Loucy (cell line): ENCODE results near the gene EPB41L2.

Experiments
- H2AFZ ChIP-seq: fragments of 200-600 bp; sonication (generic); 2 replicates; pipeline ENCODE4 v1.6.0; 2016; ENCODE audit warnings: antibody characterized with exemption, mild to moderate bottlenecking, low read length, moderate library complexity
- H3F3A ChIP-seq: fragments of 200-600 bp; 2 replicates; pipeline ENCODE4 v1.6.0; 2016; ENCODE audit warnings: antibody characterized with exemption, low read depth, mild to moderate bottlenecking
- H3K27me3 ChIP-seq: fragments of 200-600 bp; sonication (generic); 2 replicates; pipeline ENCODE4 v1.6.1; 2014; ENCODE audit warnings: low read length, mild to moderate bottlenecking; ENCODE audit not compliant: insufficient read depth, poor library complexity, severe bottlenecking
- H3K36me3 ChIP-seq: fragments of 200-600 bp; sonication (generic); 2 replicates; pipeline ENCODE4 v1.6.1; 2016; ENCODE audit warnings: low read length; ENCODE audit not compliant: insufficient read depth
- H3K4me1 ChIP-seq: fragments of 200-600 bp; sonication (generic); 2 replicates; pipeline ENCODE4 v1.5.1; 2014; ENCODE audit warnings: low read length, mild to moderate bottlenecking; ENCODE audit not compliant: insufficient read depth, poor library complexity, severe bottlenecking
- H3K4me2 ChIP-seq: fragments of 200-600 bp; sonication (generic); 2 replicates; pipeline ENCODE4 v1.6.0; 2014; ENCODE audit warnings: antibody characterized with exemption, low read length, low read depth, mild to moderate bottlenecking; ENCODE audit not compliant: poor library complexity, severe bottlenecking
- H3K4me3 ChIP-seq: fragments of 200-600 bp; sonication (generic); 2 replicates; pipeline ENCODE4 v1.5.1; 2014; ENCODE audit warnings: low read length, mild to moderate bottlenecking, mixed read lengths; ENCODE audit not compliant: poor library complexity, severe bottlenecking
- H3K79me2 ChIP-seq: fragments of 200-600 bp; sonication (generic); 2 replicates; pipeline ENCODE4 v1.6.1; 2014; ENCODE audit warnings: low read length; ENCODE audit not compliant: insufficient read depth
- H3K9ac ChIP-seq: fragments of 200-600 bp; sonication (generic); 2 replicates; pipeline ENCODE4 v1.6.0; 2014; ENCODE audit warnings: mild to moderate bottlenecking, low read depth, low read length, moderate library complexity; ENCODE audit not compliant: poor library complexity, severe bottlenecking
- H3K9me2 ChIP-seq: fragments of 200-600 bp; sonication (generic); replicated peaks from 2 replicates; pipeline ENCODE4 v1.6.1; 2016; ENCODE audit warnings: low read depth, low read length, mixed read lengths
- H3K9me3 ChIP-seq: fragments of 200-600 bp; sonication (generic); 2 replicates; pipeline ENCODE4 v1.6.1; 2014; ENCODE audit warnings: mild to moderate bottlenecking, antibody characterized with exemption, low read length, low read depth; ENCODE audit not compliant: insufficient read depth
- H4K20me1 ChIP-seq: fragments of 200-600 bp; sonication (generic); 2 replicates; pipeline ENCODE4 v1.6.0; 2014; ENCODE audit warnings: antibody characterized with exemption, low read length, mild to moderate bottlenecking; ENCODE audit not compliant: insufficient read depth, poor library complexity, severe bottlenecking
- EZH2phosphoT487 ChIP-seq: fragments of 200-600 bp; IDR thresholded peaks from 2 replicates; pipeline ENCODE4 v1.6.1; 2018; ENCODE audit warnings: antibody characterized with exemption, mild to moderate bottlenecking, moderate library complexity, borderline replicate concordance
- TF ChIP-seq, protein P1 (sequence below): fragments of 200-600 bp; sonication (generic); conservative IDR thresholded peaks from 2 replicates; pipeline ENCODE4 v1.5.1; 2014; ENCODE audit warnings: mild to moderate bottlenecking, antibody characterized with exemption, low read length

EPB41L2 gene

DNA sequence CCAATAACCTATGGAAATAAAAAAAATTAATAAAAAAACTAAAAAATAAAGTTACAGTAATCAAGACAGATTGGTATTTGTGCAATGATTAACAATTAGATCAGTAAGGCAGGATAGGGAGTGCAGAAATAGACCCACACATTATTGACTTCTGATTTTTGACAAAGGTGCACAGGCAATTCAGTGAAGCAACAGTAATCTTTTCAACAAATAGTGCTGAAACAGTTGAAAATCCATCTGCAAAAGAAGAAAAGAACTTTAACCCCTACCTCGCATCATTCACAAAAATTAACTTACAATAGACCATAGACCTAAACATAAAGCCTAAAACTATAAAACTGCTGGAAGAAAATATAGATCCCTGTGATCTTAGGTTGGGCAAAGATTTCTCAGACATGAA lies 240.3 kb downstream of the EPB41L2 start:
- no peaks in the 10 kb centered on the region for H3K27me3 ChIP-seq
- no peak overlapping the region for H2AFZ ChIP-seq
- H3K9me2 ChIP-seq: no peaks in the 10 kb centered on the region
- no peaks in the 10 kb centered on the region for H3K4me1 ChIP-seq
- no peak for TF ChIP-seq EZH2phosphoT487
- TF ChIP-seq, protein P1, sequence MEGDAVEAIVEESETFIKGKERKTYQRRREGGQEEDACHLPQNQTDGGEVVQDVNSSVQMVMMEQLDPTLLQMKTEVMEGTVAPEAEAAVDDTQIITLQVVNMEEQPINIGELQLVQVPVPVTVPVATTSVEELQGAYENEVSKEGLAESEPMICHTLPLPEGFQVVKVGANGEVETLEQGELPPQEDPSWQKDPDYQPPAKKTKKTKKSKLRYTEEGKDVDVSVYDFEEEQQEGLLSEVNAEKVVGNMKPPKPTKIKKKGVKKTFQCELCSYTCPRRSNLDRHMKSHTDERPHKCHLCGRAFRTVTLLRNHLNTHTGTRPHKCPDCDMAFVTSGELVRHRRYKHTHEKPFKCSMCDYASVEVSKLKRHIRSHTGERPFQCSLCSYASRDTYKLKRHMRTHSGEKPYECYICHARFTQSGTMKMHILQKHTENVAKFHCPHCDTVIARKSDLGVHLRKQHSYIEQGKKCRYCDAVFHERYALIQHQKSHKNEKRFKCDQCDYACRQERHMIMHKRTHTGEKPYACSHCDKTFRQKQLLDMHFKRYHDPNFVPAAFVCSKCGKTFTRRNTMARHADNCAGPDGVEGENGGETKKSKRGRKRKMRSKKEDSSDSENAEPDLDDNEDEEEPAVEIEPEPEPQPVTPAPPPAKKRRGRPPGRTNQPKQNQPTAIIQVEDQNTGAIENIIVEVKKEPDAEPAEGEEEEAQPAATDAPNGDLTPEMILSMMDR: no peak
- no peaks in the 10 kb centered on the region for H4K20me1 ChIP-seq
- H3K36me3 ChIP-seq: no peaks in the 10 kb centered on the region
- H3K9ac ChIP-seq: no peak overlapping the region
- H3K4me2 ChIP-seq: no peak overlapping the region
- H3K4me3 ChIP-seq: no peak overlapping the region
- no peaks in the 10 kb centered on the region for H3F3A ChIP-seq
- no peaks in the 10 kb centered on the region for H3K79me2 ChIP-seq
- H3K9me3 ChIP-seq: no peaks in the 10 kb centered on the region

DNA sequence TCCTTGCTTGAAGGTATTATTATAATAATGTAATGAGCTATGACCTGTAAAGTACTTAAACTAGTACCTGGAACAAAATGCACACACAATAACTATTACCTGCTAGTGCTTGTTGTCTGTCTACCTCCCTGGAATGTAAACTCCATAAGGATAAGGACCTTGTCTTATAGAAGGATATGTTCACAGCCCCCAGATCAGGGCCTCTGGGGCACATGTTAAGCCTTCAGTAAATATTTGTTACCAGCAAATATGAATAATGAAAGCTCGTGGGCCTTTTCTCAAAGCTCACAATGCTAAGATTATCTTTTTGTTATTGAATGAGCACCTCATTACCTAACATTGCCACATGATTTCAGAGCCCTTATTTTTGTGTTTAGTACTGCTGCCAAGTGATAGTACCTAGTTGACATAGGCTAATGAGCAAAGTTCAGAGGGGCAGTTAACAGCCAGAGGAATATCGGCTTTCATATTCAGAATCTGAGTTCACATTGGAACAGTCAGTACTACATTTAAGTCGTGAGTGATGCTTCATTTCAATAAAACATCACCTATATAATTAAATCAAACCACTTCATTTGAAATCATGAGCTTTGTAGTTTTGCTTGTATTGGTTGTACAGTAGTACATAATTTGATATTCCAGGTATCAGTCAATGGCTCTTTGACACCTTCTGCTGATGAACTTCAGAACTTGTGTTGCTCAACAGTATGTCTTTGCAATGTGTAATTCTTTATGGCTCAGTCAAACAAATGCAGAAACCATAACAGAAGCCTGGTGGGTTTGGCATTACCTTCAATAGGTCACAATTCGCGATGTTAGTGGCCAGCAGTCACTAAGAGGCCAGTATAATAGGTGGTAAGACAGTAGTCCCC lies 247.6 kb downstream of the EPB41L2 start:
- H3K79me2 ChIP-seq: no peaks in the 10 kb centered on the region
- no peak overlapping the region for H3K4me2 ChIP-seq
- no peaks in the 10 kb centered on the region for H3K4me1 ChIP-seq
- no peak overlapping the region for H3K4me3 ChIP-seq
- H3K36me3 ChIP-seq: no peaks in the 10 kb centered on the region
- no peak overlapping the region for H2AFZ ChIP-seq
- no peaks in the 10 kb centered on the region for H4K20me1 ChIP-seq
- H3K27me3 ChIP-seq: no peaks in the 10 kb centered on the region
- no peaks in the 10 kb centered on the region for H3K9me2 ChIP-seq
- H3K9ac ChIP-seq: no peak overlapping the region
- H3F3A ChIP-seq: no peaks in the 10 kb centered on the region
- no peak for TF ChIP-seq EZH2phosphoT487
- TF ChIP-seq, protein P1: no peak
- no peaks in the 10 kb centered on the region for H3K9me3 ChIP-seq

DNA sequence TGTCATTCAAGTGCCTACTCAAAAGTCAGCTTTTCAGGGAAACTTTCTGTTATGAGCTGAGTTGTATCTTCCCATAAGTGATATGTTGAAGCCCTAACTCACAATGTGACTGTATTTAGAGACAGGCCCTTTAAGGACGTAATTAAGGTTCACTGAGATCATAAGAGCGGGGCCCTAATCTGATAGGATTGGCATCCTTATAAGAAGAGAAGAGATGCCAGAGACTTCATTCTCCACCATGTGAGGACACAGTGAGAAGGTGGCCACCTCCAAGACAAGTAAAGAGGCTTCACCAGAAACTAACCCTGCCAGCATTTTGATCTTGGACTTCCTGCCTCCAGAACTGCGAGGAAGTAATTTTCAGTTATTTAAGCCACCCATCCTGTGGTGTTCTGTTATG lies 248.5 kb downstream of the EPB41L2 start:
- H3K4me1 ChIP-seq: no peaks in the 10 kb centered on the region
- H3K9me2 ChIP-seq: no peaks in the 10 kb centered on the region
- no peaks in the 10 kb centered on the region for H3K27me3 ChIP-seq
- no peak overlapping the region for H3K9ac ChIP-seq
- H3F3A ChIP-seq: no peaks in the 10 kb centered on the region
- no peaks in the 10 kb centered on the region for H4K20me1 ChIP-seq
- no peak overlapping the region for H2AFZ ChIP-seq
- TF ChIP-seq EZH2phosphoT487: no peak
- TF ChIP-seq, protein P1: no peak
- no peak overlapping the region for H3K4me3 ChIP-seq
- no peaks in the 10 kb centered on the region for H3K79me2 ChIP-seq
- H3K4me2 ChIP-seq: no peak overlapping the region
- H3K9me3 ChIP-seq: no peaks in the 10 kb centered on the region
- no peaks in the 10 kb centered on the region for H3K36me3 ChIP-seq
